Liver (tissue), 9 donors: Measurements from ENCODE around the gene GFRA3. TPM values are rescaled to one million over a fixed set of nuclear protein-coding genes. Genes with fewer than 3 reads are reported as not detected.

Experiments
- DNase-seq: peaks from one replicate; pipeline ENCODE4 v3.0.0-alpha.2; 2017; ENCODE audit warnings: low spot score
- H3K27ac ChIP-seq, 2 donors: one replicate each; pipeline ENCODE4 v1.7.0; 2013; ENCODE audit warnings: inconsistent platforms in 2 of 2, low read length in 2 of 2, control low read depth in 1 of 2, low read depth in 1 of 2, mild to moderate bottlenecking in 1 of 2
- H3K27me3 ChIP-seq, 4 donors: one replicate each; pipeline versions ENCODE4 v1.6.1 to v1.7.0; 2013; ENCODE audit warnings: low read length in 3 of 4, inconsistent platforms in 1 of 4, mild to moderate bottlenecking in 1 of 4, moderate library complexity in 1 of 4; ENCODE audit not compliant: control insufficient read depth in 4 of 4, insufficient read depth in 4 of 4
- H3K36me3 ChIP-seq, 4 donors: one replicate each; pipeline versions ENCODE4 v1.6.1 to v1.7.0; 2013; ENCODE audit warnings: low read length in 3 of 4, mild to moderate bottlenecking in 3 of 4, low read depth in 1 of 4, moderate library complexity in 1 of 4; ENCODE audit not compliant: control insufficient read depth in 4 of 4, insufficient read depth in 3 of 4
- H3K4me1 ChIP-seq, 4 donors: one replicate each; pipeline versions ENCODE4 v1.6.1 to v1.7.0; 2013; ENCODE audit warnings: low read length in 3 of 4, mild to moderate bottlenecking in 3 of 4, moderate library complexity in 1 of 4; ENCODE audit not compliant: control insufficient read depth in 4 of 4, insufficient read depth in 4 of 4
- H3K4me3 ChIP-seq, 3 donors: one replicate each; pipeline versions ENCODE4 v1.6.1 to v1.7.0; 2013; ENCODE audit warnings: low read length in 3 of 3, control low read depth in 1 of 3, low read depth in 1 of 3, mild to moderate bottlenecking in 1 of 3
- H3K9ac ChIP-seq, 2 donors: one replicate each; pipeline ENCODE4 v1.7.0; 2013; ENCODE audit warnings: low read length in 2 of 2, mild to moderate bottlenecking in 2 of 2, moderate library complexity in 2 of 2, control low read depth in 1 of 2, low read depth in 1 of 2
- H3K9me3 ChIP-seq, 4 donors: one replicate each; pipeline versions ENCODE4 v1.6.1 to v1.7.0; 2013; ENCODE audit warnings: low read length in 3 of 4; ENCODE audit not compliant: control insufficient read depth in 4 of 4
- ATF3 ChIP-seq: IDR thresholded peaks from 2 replicates; pipeline ENCODE4 v1.6.1; 2016; ENCODE audit warnings: antibody characterized with exemption
- CTCF ChIP-seq: fragments of 150-350 bp; IDR thresholded peaks from 2 replicates; pipeline ENCODE4 v1.5.1; 2017; ENCODE audit warnings: improper control_type of control experiment, low read depth, low read length; ENCODE audit not compliant: missing input control
- EGR1 ChIP-seq, 2 donors: IDR thresholded peaks; 2 replicates each; pipeline ENCODE4 v1.6.1; 2016 to 2018; ENCODE audit warnings: antibody characterized with exemption in 2 of 2, low read depth in 2 of 2
- FOXA1 ChIP-seq: IDR thresholded peaks from 2 replicates; pipeline ENCODE4 v1.6.1; 2016; ENCODE audit warnings: antibody characterized with exemption
- FOXA2 ChIP-seq: IDR thresholded peaks from 2 replicates; pipeline ENCODE4 v1.6.1; 2016; ENCODE audit warnings: antibody characterized with exemption
- GABPA ChIP-seq, 2 donors: IDR thresholded peaks in 1 of 2; conservative IDR thresholded peaks in 1 of 2; 2 replicates each; pipeline ENCODE4 v1.6.1; 2016; ENCODE audit warnings: antibody characterized with exemption in 2 of 2, mild to moderate bottlenecking in 1 of 2, moderate library complexity in 1 of 2
- HNF4A ChIP-seq, 2 donors: conservative IDR thresholded peaks; 2 replicates each; pipeline ENCODE4 v1.6.1; 2016; ENCODE audit warnings: antibody characterized with exemption in 2 of 2, mild to moderate bottlenecking in 2 of 2
- HNF4G ChIP-seq: IDR thresholded peaks from 2 replicates; pipeline ENCODE4 v1.6.1; 2016; ENCODE audit warnings: antibody characterized with exemption
- JUND ChIP-seq, 2 donors: IDR thresholded peaks; 2 replicates each; pipeline ENCODE4 v1.6.1; 2016; ENCODE audit warnings: antibody characterized with exemption in 2 of 2
- MAX ChIP-seq: IDR thresholded peaks from 2 replicates; pipeline ENCODE4 v1.6.1; 2016; ENCODE audit warnings: antibody characterized with exemption
- NR2F2 ChIP-seq: IDR thresholded peaks from 2 replicates; pipeline ENCODE4 v1.6.1; 2016; ENCODE audit warnings: antibody characterized with exemption
- RAD21 ChIP-seq, 2 donors: IDR thresholded peaks; 2 replicates each; pipeline ENCODE4 v1.6.1; 2016; ENCODE audit warnings: antibody characterized with exemption in 2 of 2, mild to moderate bottlenecking in 2 of 2
- RXRA ChIP-seq, 2 donors: IDR thresholded peaks; 2 replicates each; pipeline ENCODE4 v1.6.1; 2017 to 2018; ENCODE audit warnings: antibody characterized with exemption in 2 of 2, mild to moderate bottlenecking in 1 of 2
- SP1 ChIP-seq: IDR thresholded peaks from 2 replicates; pipeline ENCODE4 v1.6.1; 2018; ENCODE audit warnings: antibody characterized with exemption, mild to moderate bottlenecking
- TAF1 ChIP-seq: conservative IDR thresholded peaks from 2 replicates; pipeline ENCODE4 v1.6.1; 2016; ENCODE audit warnings: antibody characterized with exemption, mild to moderate bottlenecking
- ZBTB33 ChIP-seq: IDR thresholded peaks from 2 replicates; pipeline ENCODE4 v1.6.1; 2016; ENCODE audit warnings: antibody characterized with exemption
- WGBS: extraction: QIAGEN DNeasy Blood & Tissue Kit; methylation state at CpG from one replicate; pipeline ENCODE4 v1.1.7; 2013; 5-methylcytosine and 5-hydroxymethylcytosine counted together
- polyA plus RNA-seq, 2 donors: library from polyadenylated mRNA; stranded (reverse) in 1 of 2; unstranded in 1 of 2; fragments of 200-250 nt in 1 of 2; fragments of >200 nt in 1 of 2; fragmentation: Nextera tagmentation in 1 of 2; extraction: Ambion mirVana in 1 of 2; gene quantifications; one replicate each; pipeline versions ENCODE4 v1.2.1 to v1.2.3, GENCODE V29; 2013 to 2015
- total RNA-seq, 2 donors: library from RNA; depleted of rRNA; stranded (reverse); fragments of >200 nt; gene quantifications; one replicate each; pipeline ENCODE4 v1.2.3, GENCODE V29; 2014
- donor health status: healthy.
- donor health status: healthy.
- donor health status: healthy.
- donor health status: healthy.
- donor health status: healthy.

GFRA3 gene
- total and polyA plus RNA-seq, 4 donors: 0.18 to 1.9 (median 0.36) TPM

- H3K9ac ChIP-seq: no peak overlapping the region
- no peaks in the 10 kb centered on the region for H3K36me3 ChIP-seq
- no peak for TF ChIP-seq GABPA (IDR thresholded peaks at IDR 0.05 in 1 of 2, conservative IDR thresholded peaks at IDR 0.05 in 1 of 2)
- no peaks in the 10 kb centered on the region for H3K4me1 ChIP-seq
- WGBS: 87% methylated on average over 4 of the region's 4 CpGs
- H3K4me3 ChIP-seq: no peak overlapping the region
- no peaks in the 10 kb centered on the region for H3K9me3 ChIP-seq
- H3K27ac ChIP-seq: no peak overlapping the region
- H3K27me3 ChIP-seq: no peaks in the 10 kb centered on the region
- DNase-seq: no peak
These were observed 15.6 kb downstream of the GFRA3 start for GRCh38 chr5:138258704-138259292.

- Histone ChIP-seq H3K27me3 (no peaks in the 10 kb centered on the region), H3K27ac (no peak overlapping the region), H3K9me3 (no peaks in the 10 kb centered on the region), H3K4me3 (no peak overlapping the region), H3K9ac (no peak overlapping the region), H3K4me1 (no peaks in the 10 kb centered on the region), H3K36me3 (no peaks in the 10 kb centered on the region)
- no peak for DNase-seq
- WGBS: 84% methylated on average over 29 of the region's 29 CpGs
- TF ChIP-seq MAX: no peak
- TF ChIP-seq FOXA2: no peak
- no peak for TF ChIP-seq ZBTB33
- no peak for TF ChIP-seq EGR1 (IDR thresholded peaks at IDR 0.05; ENCODE audit: low read depth in 2 of 2)
- TF ChIP-seq HNF4G: no peak
- TF ChIP-seq ATF3: no peak
- no peak for TF ChIP-seq GABPA (IDR thresholded peaks at IDR 0.05 in 1 of 2, conservative IDR thresholded peaks at IDR 0.05 in 1 of 2)
- TF ChIP-seq CTCF: no peak
- TF ChIP-seq RXRA (IDR thresholded peaks at IDR 0.05): no peak
- TF ChIP-seq TAF1: no peak
- TF ChIP-seq JUND (IDR thresholded peaks at IDR 0.05): no peak
- no peak for TF ChIP-seq HNF4A (conservative IDR thresholded peaks at IDR 0.05)
- TF ChIP-seq SP1: no peak
- TF ChIP-seq FOXA1: no peak
- TF ChIP-seq NR2F2: no peak
- no peak for TF ChIP-seq RAD21 (IDR thresholded peaks at IDR 0.05)
These were observed 16.8 kb downstream of the GFRA3 start for GRCh38 chr5:138257583-138257982.
